ENCODE results near the gene GSTP1.
"Not testable (repeated sequence)": the region's sequence is repeated elsewhere in the genome, so short reads cannot be mapped to it uniquely, and the experiment has no call there.

The GSTP1 gene

GRCh38 chr11:67594480-67594879 lies 10.9 kb downstream of the GSTP1 start:
- in situ Hi-C loops (cut with MboI; ENCODE audit: low sequenced_read_pairs), result no loop called here

- in situ Hi-C loops (cut with MboI; ENCODE audit: low sequenced_read_pairs), result no loop called here
Measured at GRCh38 chr11:67596753-67597300, 13.2 kb downstream of the GSTP1 start.

GRCh38 chr11:67597458-67597857 lies 13.8 kb downstream of the GSTP1 start:
- in situ Hi-C loops (cut with MboI; ENCODE audit: low sequenced_read_pairs), result not testable (repeated sequence)

- in situ Hi-C loops (cut with MboI; ENCODE audit: low sequenced_read_pairs), result not testable (repeated sequence)
Measured at GRCh38 chr11:67597963-67598362, 14.4 kb downstream of the GSTP1 start.

GRCh38 chr11:67599149-67599548 lies 15.5 kb downstream of the GSTP1 start:
- in situ Hi-C loops (cut with MboI; ENCODE audit: low sequenced_read_pairs), result no loop called here

- in situ Hi-C loops (cut with MboI; ENCODE audit: low sequenced_read_pairs), result no loop called here
Measured at GRCh38 chr11:67600324-67601029, 16.9 kb downstream of the GSTP1 start.

- in situ Hi-C loops (cut with MboI; ENCODE audit: low sequenced_read_pairs), result no loop called here
Measured at GRCh38 chr11:67601098-67601497, 17.5 kb downstream of the GSTP1 start.

GRCh38 chr11:67604119-67604518 lies 20.5 kb downstream of the GSTP1 start:
- in situ Hi-C loops (cut with MboI; ENCODE audit: low sequenced_read_pairs), result not testable (repeated sequence)

- in situ Hi-C loops (cut with MboI; ENCODE audit: low sequenced_read_pairs), result no loop called here
Measured at GRCh38 chr11:67604815-67605214, 21.2 kb downstream of the GSTP1 start.

- in situ Hi-C loops (cut with MboI; ENCODE audit: low sequenced_read_pairs), result no loop called here
Measured at GRCh38 chr11:67605231-67606011, 21.8 kb downstream of the GSTP1 start.

GRCh38 chr11:67606093-67606491 lies 22.5 kb downstream of the GSTP1 start:
- in situ Hi-C loops (cut with MboI; ENCODE audit: low sequenced_read_pairs), result no loop called here

GRCh38 chr11:67606492-67607295 lies 23.1 kb downstream of the GSTP1 start, which contains the start of gene NDUFV1:
Gene NDUFV1, plus strand, starts transcription at chr11:67606936. Its CDS starts 69 bp downstream, at chr11:67607005.
- in situ Hi-C loops (cut with MboI; ENCODE audit: low sequenced_read_pairs), result no loop called here

- in situ Hi-C loops (cut with MboI; ENCODE audit: low sequenced_read_pairs), result no loop called here
Measured at GRCh38 chr11:67607507-67607906, 23.9 kb downstream of the GSTP1 start.

GRCh38 chr11:67608486-67608885 lies 24.9 kb downstream of the GSTP1 start:
- in situ Hi-C loops (cut with MboI; ENCODE audit: low sequenced_read_pairs), result no loop called here

GRCh38 chr11:67609316-67609715 lies 25.7 kb downstream of the GSTP1 start:
- in situ Hi-C loops (cut with MboI; ENCODE audit: low sequenced_read_pairs), result no loop called here

- in situ Hi-C loops (cut with MboI; ENCODE audit: low sequenced_read_pairs), result no loop called here
Measured at GRCh38 chr11:67610302-67610868, 26.8 kb downstream of the GSTP1 start.

GRCh38 chr11:67611165-67611564 lies 27.6 kb downstream of the GSTP1 start:
- in situ Hi-C loops (cut with MboI; ENCODE audit: low sequenced_read_pairs), result no loop called here

- in situ Hi-C loops (cut with MboI; ENCODE audit: low sequenced_read_pairs), result no loop called here
Measured at GRCh38 chr11:67611704-67612587, 28.3 kb downstream of the GSTP1 start.

GRCh38 chr11:67612751-67613150 lies 29.1 kb downstream of the GSTP1 start:
- in situ Hi-C loops (cut with MboI; ENCODE audit: low sequenced_read_pairs), result no loop called here

Data from HL-60/S4 treated with retinoic acid at 250 ng/mL for 4 days and 3 days (cell line).